GM18526 (cell line): Measurements from ENCODE around the gene VSTM1.

ENCODE experiments used
- POLR2A ChIP-seq: IDR thresholded peaks from 3 replicates; pipeline ENCODE4 v1.6.1; 2011; ENCODE audit not compliant: insufficient read length; ENCODE audit errors: extremely low read depth

Gene VSTM1

DNA sequence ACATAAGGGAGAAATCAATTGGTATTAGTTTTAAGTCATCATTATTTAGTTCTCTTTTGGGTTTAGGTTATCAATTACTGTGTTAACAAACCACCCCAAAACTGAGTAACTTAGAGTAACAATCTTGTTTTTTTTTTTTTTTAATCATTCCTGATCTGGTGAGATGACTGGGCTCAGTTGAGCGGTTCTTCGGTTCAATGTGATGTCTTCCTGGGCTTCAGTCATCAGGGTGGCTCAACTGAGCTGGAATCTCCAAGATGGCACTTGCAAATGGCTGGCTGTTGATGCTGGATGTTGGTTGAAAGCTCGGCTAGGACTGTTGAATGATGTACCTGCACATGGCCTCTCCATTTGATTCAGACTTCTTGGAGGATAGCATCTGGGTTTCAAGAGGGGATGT is 20.7 kb upstream of the VSTM1 start:
- TF ChIP-seq POLR2A: no peak

DNA sequence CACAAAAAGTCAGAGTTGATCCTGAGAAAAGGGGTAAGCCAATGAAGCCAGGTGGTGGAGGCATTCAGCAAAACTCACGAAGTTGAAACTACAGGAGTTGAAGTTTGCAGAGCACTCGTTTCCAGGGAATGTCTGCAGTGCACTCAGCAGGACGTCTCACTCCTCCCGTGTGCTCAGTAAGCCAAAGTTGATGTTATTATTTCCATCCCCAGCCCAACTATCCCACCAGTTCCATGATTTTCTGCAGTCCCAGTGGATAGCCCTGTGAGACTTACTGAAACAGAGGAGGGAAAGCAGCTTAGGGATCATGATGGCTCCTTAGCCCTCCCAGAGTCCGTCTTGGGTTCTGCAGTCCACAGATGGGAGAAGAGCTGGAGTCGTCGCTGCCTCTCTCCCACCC is 17.3 kb upstream of the VSTM1 start, which contains the start of gene TARM1:
TARM1 (minus strand) TSS at position 334 of the 400 bp plus-strand sequence; CDS start at position 309, 25 bp downstream.
- TF ChIP-seq POLR2A: no peak

DNA sequence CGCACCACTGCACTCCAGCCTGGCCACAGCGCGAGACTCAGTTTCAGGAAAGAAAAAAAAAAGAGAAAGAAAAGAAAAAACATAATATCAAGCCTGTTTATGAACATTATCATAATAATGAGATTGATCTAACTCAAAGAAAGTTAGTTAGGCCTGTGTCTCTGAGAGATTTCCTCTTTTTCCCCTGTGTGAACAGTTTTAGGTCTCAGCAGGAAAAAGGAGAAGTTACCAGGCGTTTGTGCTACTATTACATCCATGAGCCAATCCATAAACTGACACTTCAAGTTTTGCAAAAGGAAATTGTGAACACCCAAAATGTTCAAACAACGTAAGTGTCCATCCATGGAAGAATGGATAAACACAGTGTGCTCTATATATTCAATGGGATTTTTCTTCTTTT is 13.6 kb upstream of the VSTM1 start:
- TF ChIP-seq POLR2A: no peak

DNA sequence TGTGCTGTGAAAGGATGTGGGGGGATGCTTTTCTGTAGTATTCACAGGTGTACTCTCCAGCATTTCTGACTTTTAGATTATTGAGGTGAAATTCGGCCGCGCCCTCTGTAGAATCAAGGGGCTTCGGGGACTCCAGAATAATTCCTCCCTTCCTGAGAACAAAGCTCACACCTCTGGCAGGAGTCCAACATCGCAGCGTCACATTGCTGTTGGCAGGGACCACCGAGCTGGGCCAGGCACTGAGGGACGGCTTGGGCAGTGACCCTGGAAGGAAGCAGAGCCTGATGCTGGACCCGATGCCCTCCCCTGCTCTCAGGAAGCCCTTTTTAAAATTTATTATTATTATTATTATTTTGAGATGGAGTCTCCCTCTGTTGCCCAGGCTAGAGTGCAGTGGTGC is 11.2 kb upstream of the VSTM1 start:
- no peak for TF ChIP-seq POLR2A

DNA sequence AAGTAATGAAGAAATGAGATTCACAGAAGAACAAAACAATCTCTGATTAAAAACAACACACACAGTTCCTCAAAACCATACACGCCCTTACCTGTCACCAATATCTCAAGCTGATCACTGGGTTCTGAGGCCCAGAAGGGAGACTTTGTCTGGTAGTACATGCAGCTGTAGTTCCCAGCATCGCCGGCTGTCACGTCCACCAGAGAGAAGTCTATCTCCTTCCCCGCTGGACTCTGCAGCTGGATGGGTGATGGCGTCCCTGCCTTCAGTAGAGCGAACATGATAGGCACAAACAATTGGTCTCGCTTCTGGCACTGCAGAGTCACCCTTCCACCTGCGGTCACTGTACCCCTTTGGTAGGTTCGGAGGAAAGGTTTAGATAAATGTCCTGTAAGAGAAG is 10.1 kb upstream of the VSTM1 start:
- TF ChIP-seq POLR2A: no peak

DNA sequence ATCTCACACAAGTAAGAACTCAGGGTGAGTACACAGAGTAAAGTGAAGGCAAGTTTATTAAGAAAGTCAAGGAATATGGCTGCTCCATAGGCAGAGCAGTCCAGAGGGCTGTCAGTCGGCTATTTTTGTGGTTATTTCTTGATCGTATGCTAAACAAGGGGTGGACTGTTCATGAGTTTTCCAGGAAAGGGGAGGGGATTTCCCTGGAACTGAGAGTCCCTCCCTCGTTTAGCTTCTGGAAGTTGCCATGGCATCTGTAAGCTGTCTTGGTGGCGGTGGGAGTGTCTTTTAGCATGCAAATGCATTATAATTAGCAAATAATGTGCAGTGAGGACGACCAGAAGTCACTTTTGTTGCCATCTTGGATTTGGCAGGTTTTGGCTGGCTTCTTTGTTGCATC is 5.8 kb upstream of the VSTM1 start:
- TF ChIP-seq POLR2A: no peak

DNA sequence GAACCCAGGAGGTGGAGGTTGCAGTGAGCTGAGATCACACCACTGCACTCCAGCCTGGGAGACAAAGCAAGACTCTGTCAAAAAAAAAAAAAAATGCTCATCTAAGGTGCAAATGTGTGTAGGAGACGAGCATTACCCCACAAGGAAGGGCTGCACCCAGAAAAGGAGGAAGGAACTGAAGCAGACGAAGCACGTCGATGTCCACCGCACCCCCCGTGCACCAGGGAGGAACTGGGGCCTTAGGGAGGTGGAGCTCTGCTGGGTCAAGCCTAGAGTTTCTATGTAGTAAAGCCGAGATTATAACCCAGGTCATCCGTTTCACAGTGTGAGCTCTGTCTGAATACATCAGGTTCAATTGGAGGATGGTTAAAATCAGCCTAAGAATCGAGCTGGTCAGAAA is 1.1 kb downstream of the VSTM1 start:
- no peak for TF ChIP-seq POLR2A

DNA sequence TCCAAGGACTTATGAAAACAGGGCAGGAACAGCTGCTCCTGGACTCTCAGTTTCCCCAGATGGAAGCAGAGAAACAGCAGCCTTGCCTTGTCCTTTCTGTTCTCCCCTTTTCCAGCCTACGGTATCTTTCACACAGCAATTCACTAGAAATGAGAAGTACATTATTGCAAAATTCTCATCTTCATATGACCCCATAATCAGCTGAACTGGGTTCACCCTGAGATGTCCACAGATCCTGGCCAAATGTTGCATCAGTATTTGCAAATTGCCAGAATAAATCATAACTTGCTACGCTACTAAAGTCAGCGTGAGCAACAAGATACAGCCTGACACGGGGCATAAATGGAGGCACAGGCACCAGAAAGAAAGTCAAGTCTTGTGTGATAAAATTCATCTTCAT is 16.1 kb downstream of the VSTM1 start:
- no peak for TF ChIP-seq POLR2A

DNA sequence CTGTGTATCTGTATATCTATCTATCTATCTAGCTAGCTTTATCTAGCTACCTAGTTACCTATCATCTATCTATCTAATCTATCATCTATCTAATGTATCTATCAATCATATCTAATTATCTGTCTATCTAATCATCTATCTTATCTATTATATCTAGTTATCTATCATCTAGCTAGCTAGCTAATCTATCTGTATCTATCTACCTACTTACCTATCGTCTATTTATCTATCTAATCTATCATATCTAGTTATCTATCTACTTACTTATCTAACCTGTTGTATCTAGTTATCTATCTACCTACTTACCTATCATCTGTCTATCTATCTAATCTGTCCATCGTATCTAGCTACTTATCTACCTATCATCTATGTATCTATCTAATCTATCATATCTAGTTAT is 17.9 kb downstream of the VSTM1 start:
- TF ChIP-seq POLR2A: no peak

DNA sequence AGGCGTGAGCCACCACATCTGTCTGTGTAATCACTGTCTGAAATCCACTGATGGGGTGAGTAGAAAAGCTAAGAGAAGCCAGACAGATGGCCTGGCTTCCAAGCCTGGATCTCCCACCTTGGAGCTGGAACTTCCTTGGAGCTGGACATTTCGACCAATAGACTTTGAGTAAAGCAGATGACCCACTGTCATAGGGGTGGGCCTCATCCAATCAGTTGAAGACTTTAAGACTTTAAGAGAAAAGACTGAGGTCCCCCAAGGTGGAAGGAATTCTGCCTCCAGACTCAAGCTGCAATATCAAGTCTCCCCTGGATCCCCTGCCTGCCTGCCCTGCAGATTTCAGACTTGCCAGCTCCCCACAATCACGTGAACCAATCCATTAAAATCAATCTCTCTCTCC is 20.7 kb downstream of the VSTM1 start:
- TF ChIP-seq POLR2A: no peak

DNA sequence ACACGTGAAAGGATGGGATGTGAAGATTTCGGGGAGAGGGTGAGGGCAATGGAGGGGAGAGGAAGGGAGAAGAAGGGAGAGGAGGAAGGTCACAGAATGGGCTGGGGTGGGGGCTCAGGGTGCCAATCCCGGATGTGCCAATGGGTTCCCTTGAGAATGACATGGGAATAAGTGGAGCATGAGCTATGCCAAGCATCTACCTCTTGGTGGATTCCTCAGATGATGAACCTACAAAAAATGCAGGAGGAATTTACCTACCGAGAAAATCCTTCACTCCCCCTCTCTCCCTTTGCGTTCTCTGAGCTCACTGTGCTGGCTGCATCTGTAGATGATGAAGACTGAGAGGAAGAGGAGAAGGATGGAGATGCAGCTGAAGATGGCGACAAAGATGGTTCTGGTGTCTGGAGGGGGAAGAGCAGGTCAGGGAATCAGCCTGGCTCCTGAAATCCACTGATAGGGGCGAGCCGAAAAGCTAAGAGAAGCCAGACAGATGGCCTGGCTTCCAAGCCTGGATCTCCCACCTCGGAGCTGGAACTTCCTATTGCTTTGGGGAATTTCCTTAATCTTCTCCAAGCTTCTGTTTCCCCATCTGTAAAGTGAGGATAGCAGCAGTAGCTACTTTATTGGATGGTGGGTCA is 21.6 kb downstream of the VSTM1 start:
- TF ChIP-seq POLR2A: no peak

DNA sequence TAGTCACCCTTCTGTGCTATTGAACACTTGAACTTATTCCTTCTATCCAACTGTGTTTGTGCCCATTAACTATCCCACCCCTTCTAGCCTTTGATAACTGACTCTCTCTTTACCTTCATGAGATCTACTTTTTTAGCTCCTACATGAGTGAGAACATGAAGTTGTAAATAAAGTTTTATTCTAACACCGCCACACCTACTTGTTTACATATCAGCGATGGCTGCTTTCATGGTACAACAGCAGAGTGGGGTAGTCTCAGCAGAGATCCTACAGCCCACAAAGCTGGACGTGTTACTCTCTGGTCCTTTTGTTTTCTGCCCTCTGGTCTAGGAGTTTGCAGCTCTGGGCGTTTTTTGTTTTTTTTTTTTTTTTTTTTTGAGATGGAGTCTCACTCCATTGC is 23.7 kb downstream of the VSTM1 start:
- TF ChIP-seq POLR2A: no peak

DNA sequence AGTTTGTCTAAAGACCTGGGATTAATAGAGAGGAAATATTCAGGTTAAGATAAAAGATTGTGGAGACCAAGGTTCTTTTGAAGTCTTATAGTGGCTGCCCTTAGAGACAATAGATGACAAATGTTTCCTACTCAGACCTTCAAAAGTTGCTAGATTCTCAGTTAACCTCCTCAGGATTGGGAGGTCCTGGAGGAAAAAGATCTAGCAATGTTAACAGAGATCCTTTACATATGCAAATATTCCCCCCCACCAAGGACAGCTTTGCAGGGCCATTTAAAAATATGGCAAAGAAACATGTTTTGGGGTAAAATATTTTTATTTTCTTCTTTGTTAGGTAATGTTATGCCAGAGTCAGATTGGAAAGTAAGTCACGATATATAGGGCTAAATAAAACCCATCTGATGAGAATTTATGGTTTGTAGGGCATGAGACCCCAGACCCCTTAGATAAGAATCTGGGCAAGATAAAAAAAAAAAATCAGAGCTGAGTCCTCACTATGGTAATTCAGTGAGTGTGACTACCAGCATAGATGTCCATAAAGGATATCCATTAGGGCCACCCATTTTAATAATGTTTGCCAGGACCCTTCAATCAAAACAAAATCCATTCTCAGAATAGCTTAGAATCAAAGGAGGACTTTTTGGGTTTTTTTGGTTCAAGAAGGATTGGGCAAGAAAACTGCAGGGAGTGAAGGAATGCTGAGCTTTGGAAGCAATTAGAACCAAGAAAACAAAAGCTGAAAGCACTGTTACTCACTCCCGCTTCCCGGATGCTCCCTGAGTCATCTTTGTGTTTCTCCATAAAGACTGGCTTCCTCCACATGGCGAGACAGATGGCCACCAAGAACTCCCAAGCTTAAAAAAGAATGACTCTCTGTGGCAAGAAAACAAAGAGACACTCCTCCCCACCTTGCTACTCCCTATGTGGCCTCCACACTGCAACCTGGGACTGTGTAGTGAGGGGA is 28.2 kb downstream of the VSTM1 start:
- TF ChIP-seq POLR2A: no peak

DNA sequence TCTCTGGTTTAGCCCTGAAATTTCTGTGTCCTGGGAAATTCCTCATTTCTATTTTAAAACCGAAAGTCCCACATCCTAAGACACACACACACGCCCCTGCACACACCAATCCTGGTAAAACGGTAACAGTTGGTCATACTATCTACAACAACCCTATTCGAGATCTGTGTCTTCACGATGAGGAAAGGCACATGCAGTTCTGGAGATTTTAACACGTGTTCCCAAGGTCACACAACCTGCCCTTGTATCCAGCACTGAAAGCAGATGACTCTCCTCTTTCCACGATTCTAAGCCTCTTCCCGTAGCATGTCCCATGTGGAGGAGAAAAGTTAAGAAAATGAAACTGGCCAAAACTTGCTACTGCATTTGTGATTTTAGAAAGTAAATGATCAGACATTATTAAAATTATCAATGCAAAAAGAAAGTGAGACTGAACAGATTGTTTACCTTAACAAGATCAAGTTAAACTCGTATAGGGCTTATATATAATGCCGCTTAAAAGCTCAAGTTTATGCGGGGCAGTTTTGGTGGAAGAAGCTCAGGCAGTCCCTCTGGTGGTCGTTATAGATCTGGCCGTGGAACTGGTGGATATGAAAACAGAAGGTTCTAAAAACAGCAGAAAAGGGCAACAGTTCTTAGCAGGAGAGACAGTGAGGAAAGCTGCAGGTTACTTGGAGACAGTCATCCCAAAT is 32.7 kb downstream of the VSTM1 start:
- no peak for TF ChIP-seq POLR2A

DNA sequence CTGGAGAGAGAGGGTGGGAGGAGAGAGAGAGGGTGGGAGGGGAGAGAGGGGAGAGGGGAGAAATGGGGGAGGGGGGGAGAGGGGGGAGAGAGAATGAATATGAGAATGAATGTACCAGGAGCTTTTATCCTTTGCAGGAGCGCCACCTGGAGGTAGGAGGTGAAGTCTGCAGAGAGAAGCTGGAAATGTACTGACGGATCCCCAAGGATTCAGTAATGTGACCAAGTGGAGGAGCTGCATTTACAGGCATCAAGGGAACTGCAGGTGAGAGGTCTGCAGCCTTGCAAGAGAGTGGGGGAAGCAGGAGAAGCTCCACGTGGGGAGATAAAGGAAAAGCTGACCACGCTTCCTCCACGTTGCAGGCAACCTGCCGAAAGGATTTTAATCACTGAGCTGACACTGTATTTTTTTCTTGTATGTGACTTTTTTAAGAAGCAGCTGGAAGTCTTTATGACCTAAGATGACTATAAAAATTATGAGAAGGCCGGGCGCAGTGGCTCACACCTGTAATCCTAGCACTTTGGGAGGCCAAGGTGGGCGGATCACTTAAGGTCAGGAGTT is 33.7 kb downstream of the VSTM1 start:
- no peak for TF ChIP-seq POLR2A
